NCI-H2107 treated with DMSO at 0.1 percent for 48 hours (cell line): Measurements from ENCODE around the gene CP.
"Not testable (repeated sequence)": the region's sequence is repeated elsewhere in the genome, so short reads cannot be mapped to it uniquely, and the experiment has no call there.

Experiments used
- DNase-seq: peaks from one replicate; lab custom pipeline; 2025; ENCODE audit not compliant: unreplicated experiment; lab: John Stamatoyannopoulos, UW

Gene CP

GRCh38 chr3:149221783-149222517 is at the start of gene CP:
Gene CP, minus strand, starts transcription at chr3:149221829. Its CDS starts 37 bp downstream, at chr3:149221792.
- DNase-seq, result no peak

DNA sequence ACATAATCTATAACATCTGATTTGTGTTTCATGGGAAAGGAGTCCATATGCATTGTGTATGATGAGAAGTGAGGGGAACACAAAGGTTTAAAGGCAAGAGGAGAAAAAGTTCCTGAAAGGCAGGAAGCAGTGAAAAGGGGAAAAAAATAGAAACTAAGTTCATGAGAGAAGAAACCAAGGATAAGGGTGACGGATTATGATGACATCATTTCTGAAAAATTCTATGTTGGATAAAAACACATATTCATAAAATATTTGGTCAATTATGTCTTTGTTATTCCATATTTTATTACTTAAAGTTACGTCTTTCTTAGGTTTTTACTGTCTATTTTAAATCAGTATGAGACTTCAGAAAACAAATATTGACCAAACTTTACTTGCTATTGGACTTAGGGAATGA is 48.6 kb upstream of the CP start:
- no peak for DNase-seq

GRCh38 chr3:149269687-149270086 is 48.1 kb upstream of the CP start:
- DNase-seq, result no peak

- no peak for DNase-seq
Measured at GRCh38 chr3:149267565-149267964, 45.9 kb upstream of the CP start.

DNA sequence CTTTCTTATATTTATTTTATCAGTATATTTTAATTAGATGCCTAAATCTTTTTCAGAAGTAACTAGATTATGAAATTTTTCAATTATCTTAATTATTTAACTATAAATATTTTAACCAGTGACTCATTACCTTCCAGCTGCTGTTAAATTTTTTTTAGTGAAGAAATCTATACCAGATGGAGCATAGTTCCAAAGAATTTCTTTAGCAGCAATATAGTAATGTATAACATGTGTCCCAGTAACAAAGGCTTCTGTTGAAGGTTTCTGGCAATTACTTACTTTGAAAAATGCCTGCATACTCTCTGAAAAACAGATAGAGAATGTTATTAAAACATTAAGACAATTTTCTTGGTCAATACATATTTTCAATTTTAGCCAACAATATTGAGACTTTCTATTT is 45.1 kb upstream of the CP start:
- no peak for DNase-seq

DNA sequence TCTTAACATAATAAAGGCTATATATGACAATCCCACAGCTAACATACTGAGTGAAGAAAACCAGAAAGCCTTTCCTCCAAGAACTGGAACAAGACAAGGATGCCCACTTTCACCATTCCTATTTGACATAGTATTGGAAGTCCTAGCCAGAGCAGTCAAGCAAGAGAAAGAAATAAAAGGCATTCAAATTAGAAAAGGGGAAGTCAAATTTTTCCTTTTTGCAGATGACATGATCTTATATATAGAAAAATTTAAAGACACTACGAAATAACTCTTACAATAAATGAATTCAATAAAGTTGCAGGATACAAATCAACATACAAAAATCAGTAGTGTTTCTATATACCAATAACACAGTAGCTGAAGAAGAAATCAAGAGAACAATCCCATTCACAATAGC is 42.2 kb upstream of the CP start:
- no peak for DNase-seq

GRCh38 chr3:149258714-149259113 is 37.1 kb upstream of the CP start:
- no peak for DNase-seq

- no peak for DNase-seq
Measured at GRCh38 chr3:149258298-149258697, 36.7 kb upstream of the CP start.

DNA sequence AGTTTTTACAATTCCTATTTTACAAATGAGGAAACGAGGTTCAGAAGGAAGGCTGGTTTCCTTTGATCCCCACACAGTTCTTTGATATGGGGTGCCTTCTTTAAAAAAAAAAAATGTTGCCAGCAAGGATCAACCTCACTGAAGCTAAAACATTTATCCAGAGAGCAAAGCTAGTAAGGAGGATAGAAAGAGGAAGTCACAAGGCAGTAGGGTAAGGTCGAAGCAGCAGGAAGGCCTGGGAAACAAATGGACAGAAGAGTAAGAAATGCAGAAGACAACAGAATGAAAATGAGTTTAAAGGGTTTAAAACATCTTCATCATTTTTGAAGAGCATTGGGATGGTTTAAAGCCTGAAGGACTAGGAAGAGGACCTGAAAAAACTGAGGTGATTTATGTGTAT is 30.6 kb upstream of the CP start:
- no peak for DNase-seq

- no peak for DNase-seq
Measured at GRCh38 chr3:149251186-149251585, 29.6 kb upstream of the CP start.

DNA sequence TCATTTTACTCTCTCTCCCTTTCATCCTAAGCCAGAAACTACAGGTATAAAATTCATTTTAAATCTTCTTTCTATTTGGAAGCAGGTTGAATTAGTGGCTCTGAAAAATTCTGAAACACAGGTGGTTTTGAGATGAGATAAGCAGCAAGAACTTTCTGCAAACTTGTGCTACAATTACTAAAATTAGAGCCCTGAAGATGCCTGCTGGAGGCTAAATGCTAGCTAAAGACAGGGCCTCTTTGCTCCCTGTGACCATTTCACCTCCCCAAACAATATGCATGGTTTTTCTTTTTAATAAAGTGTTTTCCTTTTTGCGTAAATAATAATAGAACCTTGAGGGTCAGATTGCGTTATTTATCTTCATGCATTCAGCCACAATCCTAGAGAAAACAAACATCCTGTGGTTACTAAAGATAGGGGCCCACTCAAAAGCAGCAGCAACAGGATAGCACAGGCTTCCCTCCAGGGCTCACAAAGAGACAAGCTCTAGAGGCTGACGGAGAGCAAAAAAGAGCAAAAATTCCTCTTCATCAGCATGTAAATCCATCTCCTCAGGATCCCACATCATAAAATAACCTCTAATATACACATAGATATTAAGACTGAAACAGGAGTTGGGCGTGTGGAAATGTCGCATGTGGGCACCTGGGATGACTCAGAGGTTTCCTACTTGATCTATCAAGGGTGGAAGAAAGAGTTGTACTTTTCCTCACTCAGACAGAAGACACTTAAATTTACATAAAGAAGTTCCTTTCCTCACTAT is 26.5 kb upstream of the CP start:
- peak; percentile 67 for DNase-seq

DNA sequence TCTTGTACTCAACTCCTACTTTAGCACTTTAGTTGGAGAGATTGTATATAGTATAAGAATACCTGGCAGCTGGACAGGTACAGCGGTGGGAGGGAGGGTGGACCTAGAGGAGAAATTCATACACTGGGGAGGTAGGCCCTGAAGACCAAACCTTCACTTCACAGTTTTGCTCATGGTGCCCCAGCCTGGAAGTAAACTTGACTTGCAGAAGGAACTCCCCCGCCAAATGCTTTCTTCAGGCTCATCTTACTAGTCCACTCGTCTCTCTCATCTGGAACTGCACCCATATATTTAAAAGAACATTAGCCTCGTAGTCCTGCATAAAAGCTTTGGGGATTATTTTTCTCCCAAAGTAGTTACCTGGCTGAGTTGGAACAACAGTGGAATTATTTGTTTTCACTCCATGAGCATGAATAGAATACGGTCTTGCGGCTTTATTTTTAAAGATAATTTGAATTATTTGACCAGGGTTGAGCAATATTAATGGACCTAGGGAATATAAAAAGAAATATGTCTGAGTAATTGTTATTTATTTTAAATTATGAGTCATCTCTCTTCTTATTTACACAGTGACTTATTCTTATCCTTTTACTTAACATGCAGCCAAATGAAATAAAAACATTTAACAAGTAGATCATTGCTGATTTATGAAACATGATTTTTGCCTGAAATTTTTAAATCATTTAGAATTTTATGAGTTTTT is 25.5 kb upstream of the CP start:
- no peak for DNase-seq

DNA sequence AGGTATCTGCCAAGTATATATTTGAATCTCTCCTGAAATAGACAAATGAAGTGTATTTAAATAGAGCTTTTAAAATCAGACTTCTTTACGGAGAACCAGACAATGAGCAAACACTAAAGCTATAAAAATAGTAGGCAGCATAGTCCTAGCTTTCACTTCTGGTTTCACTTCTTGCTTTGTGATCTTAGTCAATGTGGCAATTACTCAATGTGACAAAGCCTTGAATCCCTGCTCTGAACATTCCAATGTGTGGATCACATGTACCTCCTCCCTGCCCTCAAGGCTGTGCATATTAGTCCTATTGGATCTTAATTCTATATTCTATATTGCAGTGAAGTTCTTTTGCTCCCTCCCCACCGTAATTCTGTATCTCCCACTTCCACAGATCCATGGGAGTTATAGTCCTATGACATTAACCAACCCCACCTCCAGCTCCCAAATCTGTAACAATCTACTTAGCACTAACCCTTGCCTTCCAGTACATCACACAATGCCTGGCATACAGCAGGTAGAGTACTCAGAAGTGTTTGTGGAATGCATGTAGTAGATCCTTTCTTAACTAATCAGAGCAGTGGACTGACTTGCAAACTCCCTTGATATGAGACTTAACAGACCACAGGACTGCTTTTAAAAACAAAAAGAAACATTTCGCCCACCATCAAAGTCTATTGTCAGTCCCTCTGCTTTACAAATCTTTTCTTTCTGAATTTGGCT is 24.3 kb upstream of the CP start:
- no peak for DNase-seq

GRCh38 chr3:149243540-149243939 is 21.9 kb upstream of the CP start:
- DNase-seq, result no peak

DNA sequence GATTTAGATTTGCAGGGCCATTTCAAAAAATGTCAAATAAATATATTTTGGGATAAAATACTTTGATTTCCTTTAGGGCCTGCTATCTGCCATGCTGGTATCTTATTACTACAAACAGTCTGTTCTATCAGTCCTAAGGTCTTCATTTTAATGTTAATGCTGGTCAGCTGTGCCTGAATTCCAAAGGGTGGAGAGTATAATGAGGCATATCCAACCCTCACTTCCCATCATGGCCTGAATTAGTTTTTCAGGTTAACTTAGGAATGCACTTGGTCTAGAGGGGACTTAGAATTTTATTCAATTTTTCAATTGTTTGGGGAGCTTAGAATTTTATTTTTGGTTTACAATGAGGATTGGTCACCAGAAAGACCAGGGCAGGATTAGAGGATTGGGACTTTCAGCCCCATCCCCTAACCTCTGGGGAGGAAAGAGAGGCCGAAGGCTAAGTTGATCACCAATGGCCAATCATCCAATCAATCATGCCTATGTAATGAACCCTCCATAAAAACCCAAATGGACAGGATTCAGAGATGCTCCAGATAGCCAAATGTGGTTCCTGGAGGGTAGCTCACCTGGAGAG is 17.8 kb upstream of the CP start:
- no peak for DNase-seq

- not testable (repeated sequence) for DNase-seq
Measured at GRCh38 chr3:149238268-149238667, 16.6 kb upstream of the CP start.

DNA sequence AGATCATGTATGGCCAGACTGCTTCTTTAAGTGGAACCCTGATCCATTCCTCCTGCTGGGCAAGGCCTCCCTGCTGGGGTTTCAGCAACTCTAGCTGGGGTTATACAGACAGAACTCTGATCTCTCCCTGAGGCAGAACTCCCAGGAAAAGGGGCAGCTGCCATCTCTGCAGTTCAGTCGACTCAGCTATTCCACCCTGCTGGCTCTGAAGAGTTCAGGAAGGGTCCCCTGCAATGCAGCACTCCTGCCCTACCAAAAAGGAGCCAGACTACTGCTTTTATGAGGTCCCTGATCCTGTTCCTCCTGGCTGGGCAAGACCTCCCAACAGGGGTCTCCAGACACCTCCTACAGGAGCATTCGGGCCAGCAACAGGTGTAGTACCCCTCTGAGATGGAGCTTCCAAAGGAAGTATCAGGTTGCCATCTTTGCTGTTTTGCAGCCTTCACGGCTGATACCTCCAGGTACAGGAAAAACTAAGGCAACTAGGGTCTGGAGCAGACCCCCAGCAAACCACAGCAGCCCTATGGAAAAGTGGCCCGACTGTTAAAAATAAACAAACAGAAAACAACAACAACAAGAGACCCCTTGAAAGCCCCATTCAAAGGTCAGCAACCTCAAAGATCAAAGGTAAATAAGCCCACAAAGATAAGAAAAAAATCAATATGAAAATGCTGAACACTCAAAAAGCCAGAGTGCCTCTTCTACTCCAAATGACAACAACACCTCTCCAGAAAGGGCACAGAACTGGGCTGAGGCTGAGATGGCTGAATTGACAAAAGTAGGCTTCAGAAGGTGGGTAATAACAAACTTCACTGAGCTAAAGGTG is 14.2 kb upstream of the CP start:
- no peak for DNase-seq

GRCh38 chr3:149234671-149235245 is 13.1 kb upstream of the CP start:
- DNase-seq, result no peak

DNA sequence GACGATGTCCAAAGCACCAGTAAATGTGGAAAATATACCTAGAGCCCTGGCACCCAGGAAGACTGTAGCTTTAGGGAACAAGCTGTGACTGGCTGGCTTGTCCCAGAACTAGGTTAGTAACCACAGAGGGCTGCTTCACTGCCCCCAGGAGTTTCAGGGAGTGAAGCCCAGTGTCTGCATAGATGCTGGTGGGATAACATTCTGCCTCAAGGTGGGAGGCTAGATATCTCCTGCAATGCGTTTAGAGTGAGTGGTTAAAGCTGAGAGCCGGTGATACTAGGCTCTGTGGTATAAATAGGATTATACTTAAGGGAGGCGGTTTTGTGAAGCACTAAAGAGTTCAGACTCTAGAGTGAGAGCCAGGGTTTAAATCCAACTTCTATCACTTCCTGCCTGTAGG is 11.7 kb upstream of the CP start:
- no peak for DNase-seq

- DNase-seq, result no peak
Measured at GRCh38 chr3:149231871-149232270, 10.2 kb upstream of the CP start.
